ENCODE results near the gene IFNAR2.

Gene IFNAR2

DNA sequence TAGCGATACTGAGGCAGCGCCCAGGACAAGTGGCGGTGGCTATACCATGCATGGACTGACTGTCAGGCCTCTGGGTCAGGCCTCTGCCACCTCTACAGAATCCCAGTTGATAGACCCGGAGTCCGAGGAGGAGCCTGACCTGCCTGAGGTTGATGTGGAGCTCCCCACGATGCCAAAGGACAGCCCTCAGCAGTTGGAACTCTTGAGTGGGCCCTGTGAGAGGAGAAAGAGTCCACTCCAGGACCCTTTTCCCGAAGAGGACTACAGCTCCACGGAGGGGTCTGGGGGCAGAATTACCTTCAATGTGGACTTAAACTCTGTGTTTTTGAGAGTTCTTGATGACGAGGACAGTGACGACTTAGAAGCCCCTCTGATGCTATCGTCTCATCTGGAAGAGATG, 33.2 kb downstream of the IFNAR2 start:
- Histone ChIP-seq H3K4me2 (ENCODE audit: insufficient read depth, low read length) (no peak overlapping the region), H3K27me3 (ENCODE audit: insufficient read depth, low read length, poor library complexity) (no peaks in the 10 kb centered on the region), H3K79me2 (ENCODE audit: insufficient read depth, low read length) (peaks cover 41% of the 10 kb centered on the region), H2AFZ (ENCODE audit: low read depth, low read length) (no peak overlapping the region), H3K4me3 (ENCODE audit: low read depth in 1 of 2, low read length in 2 of 2) (no peak overlapping the region), H3K9me3 (ENCODE audit: insufficient read depth, low read length, severe bottlenecking) (no peaks in the 10 kb centered on the region), H3K4me1 (ENCODE audit: insufficient read depth, low read length) (peaks cover 56% of the 10 kb centered on the region), H4K20me1 (ENCODE audit: insufficient read depth, low read length) (peaks cover 12% of the 10 kb centered on the region; the same call in 1 of the 2 replicates), H3K36me3 (ENCODE audit: insufficient read depth, low read length) (peaks cover 46% of the 10 kb centered on the region), H3K9ac (ENCODE audit: low read depth, low read length) (no peak overlapping the region), H3K27ac (ENCODE audit: low read length) (peak overlapping the region; percentile 33; the same call in 1 of the 2 replicates)
- no peak for TF ChIP-seq EZH2 (IDR thresholded peaks at IDR 0.05; ENCODE audit: borderline replicate concordance, low read depth, low read length, severe bottlenecking)
- TF ChIP-seq, protein P1, sequence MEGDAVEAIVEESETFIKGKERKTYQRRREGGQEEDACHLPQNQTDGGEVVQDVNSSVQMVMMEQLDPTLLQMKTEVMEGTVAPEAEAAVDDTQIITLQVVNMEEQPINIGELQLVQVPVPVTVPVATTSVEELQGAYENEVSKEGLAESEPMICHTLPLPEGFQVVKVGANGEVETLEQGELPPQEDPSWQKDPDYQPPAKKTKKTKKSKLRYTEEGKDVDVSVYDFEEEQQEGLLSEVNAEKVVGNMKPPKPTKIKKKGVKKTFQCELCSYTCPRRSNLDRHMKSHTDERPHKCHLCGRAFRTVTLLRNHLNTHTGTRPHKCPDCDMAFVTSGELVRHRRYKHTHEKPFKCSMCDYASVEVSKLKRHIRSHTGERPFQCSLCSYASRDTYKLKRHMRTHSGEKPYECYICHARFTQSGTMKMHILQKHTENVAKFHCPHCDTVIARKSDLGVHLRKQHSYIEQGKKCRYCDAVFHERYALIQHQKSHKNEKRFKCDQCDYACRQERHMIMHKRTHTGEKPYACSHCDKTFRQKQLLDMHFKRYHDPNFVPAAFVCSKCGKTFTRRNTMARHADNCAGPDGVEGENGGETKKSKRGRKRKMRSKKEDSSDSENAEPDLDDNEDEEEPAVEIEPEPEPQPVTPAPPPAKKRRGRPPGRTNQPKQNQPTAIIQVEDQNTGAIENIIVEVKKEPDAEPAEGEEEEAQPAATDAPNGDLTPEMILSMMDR (IDR thresholded peaks at IDR 0.05; ENCODE audit: borderline replicate concordance, extremely low read depth, low read length, poor library complexity, severe bottlenecking): no peak
- no peak for ATAC-seq (ENCODE audit: insufficient read depth, low read depth)
- no peak for DNase-seq

DNA sequence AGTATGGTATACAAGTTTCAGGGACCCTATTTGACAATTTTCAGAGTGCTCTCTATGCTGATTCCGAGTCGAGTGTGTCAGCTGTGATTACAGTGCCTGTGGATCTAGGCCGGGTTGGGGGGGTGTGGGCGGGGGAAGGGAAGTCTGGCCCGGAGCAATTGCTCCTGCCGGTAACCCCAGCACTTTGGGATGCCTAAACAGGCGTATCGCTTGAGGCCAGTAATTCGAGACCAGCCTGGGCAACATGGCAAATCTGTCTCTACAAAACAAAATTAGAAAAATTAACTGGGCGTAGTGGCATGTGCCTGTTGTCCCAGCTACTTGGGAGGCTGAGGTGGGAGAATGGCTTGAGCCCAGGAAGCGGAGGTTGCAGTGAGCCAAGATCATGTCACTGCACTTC, 34.8 kb downstream of the IFNAR2 start:
- TF ChIP-seq, protein P1 (IDR thresholded peaks at IDR 0.05; ENCODE audit: borderline replicate concordance, extremely low read depth, low read length, poor library complexity, severe bottlenecking): no peak
- no peak for TF ChIP-seq EZH2 (IDR thresholded peaks at IDR 0.05; ENCODE audit: borderline replicate concordance, low read depth, low read length, severe bottlenecking)
- Histone ChIP-seq H3K4me2 (ENCODE audit: insufficient read depth, low read length) (no peak overlapping the region), H4K20me1 (ENCODE audit: insufficient read depth, low read length) (peaks cover 12% of the 10 kb centered on the region; the same call in 1 of the 2 replicates), H3K27me3 (ENCODE audit: insufficient read depth, low read length, poor library complexity) (no peaks in the 10 kb centered on the region), H3K27ac (ENCODE audit: low read length) (no peak overlapping the region; the same call in 1 of the 2 replicates), H3K36me3 (ENCODE audit: insufficient read depth, low read length) (peaks cover 44% of the 10 kb centered on the region), H3K79me2 (ENCODE audit: insufficient read depth, low read length) (peaks cover 46% of the 10 kb centered on the region), H2AFZ (ENCODE audit: low read depth, low read length) (no peak overlapping the region), H3K4me1 (ENCODE audit: insufficient read depth, low read length) (peaks cover 60% of the 10 kb centered on the region), H3K4me3 (ENCODE audit: low read depth in 1 of 2, low read length in 2 of 2) (no peak overlapping the region), H3K9me3 (ENCODE audit: insufficient read depth, low read length, severe bottlenecking) (no peaks in the 10 kb centered on the region), H3K9ac (ENCODE audit: low read depth, low read length) (no peak overlapping the region)
- ATAC-seq (ENCODE audit: insufficient read depth, low read depth) (no peak), DNase-seq (no peak)

DNA sequence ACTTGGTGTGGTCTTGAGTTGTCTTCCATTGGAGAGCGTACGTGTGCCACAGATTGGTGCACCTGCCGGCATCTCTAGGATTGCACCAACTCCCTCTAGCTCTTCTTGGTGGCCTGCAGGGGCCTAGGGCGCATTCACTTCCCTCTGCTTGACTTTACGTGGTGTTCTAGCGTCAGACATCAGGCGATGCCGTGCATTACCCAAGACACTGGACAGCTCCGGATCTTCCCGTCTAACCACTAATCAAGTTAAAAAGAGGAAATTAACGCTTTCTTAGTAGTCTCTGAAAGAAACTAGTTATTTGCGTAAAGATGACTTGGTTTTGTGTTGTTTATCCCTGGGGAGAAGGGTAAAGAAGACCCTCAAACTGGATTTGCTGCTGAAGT, 35.9 kb downstream of the IFNAR2 start:
- Histone ChIP-seq H3K4me3 (ENCODE audit: low read depth in 1 of 2, low read length in 2 of 2) (peak overlapping the region in 1 of 2 experiments; percentile 59; a peak in 2 of 4 replicates), H3K9me3 (ENCODE audit: insufficient read depth, low read length, severe bottlenecking) (no peaks in the 10 kb centered on the region), H3K9ac (ENCODE audit: low read depth, low read length) (peak overlapping the region; percentile 72; the same call in 1 of the 2 replicates), H4K20me1 (ENCODE audit: insufficient read depth, low read length) (peaks cover 12% of the 10 kb centered on the region; the same call in 1 of the 2 replicates), H3K79me2 (ENCODE audit: insufficient read depth, low read length) (peaks cover 46% of the 10 kb centered on the region), H3K36me3 (ENCODE audit: insufficient read depth, low read length) (peaks cover 39% of the 10 kb centered on the region), H3K4me1 (ENCODE audit: insufficient read depth, low read length) (peaks cover 49% of the 10 kb centered on the region), H3K4me2 (ENCODE audit: insufficient read depth, low read length) (peak overlapping the region; percentile 72), H2AFZ (ENCODE audit: low read depth, low read length) (no peak overlapping the region), H3K27ac (ENCODE audit: low read length) (peak overlapping the region; percentile 38), H3K27me3 (ENCODE audit: insufficient read depth, low read length, poor library complexity) (no peaks in the 10 kb centered on the region)
- TF ChIP-seq, protein P1 (IDR thresholded peaks at IDR 0.05; ENCODE audit: borderline replicate concordance, extremely low read depth, low read length, poor library complexity, severe bottlenecking): peak; percentile 8
- TF ChIP-seq EZH2 (IDR thresholded peaks at IDR 0.05; ENCODE audit: borderline replicate concordance, low read depth, low read length, severe bottlenecking): no peak
- DNase-seq (no peak), ATAC-seq (ENCODE audit: insufficient read depth, low read depth) (no peak)

Measured in DND-41 (cell line).